ENCODE results near the gene LCN1.
"Not testable (repeated sequence)": the region's sequence is repeated elsewhere in the genome, so short reads cannot be mapped to it uniquely, and the experiment has no call there.

LCN1 gene

GRCh38 chr9:135523521-135524129, 2.4 kb downstream of the LCN1 start:
- no peak for DNase-seq (ENCODE audit: low spot score)

- no peak for DNase-seq (ENCODE audit: low spot score)
Observed at GRCh38 chr9:135524130-135524861, 3.1 kb downstream of the LCN1 start.

- no peak for DNase-seq (ENCODE audit: low spot score)
Observed at GRCh38 chr9:135525241-135526088, 4.2 kb downstream of the LCN1 start.

- no peak for DNase-seq (ENCODE audit: low spot score)
Observed at GRCh38 chr9:135526089-135526729, 5.0 kb downstream of the LCN1 start.

GRCh38 chr9:135526730-135527571, 5.7 kb downstream of the LCN1 start:
- no peak for DNase-seq (ENCODE audit: low spot score)

GRCh38 chr9:135528842-135529435, 7.7 kb downstream of the LCN1 start:
- DNase-seq (ENCODE audit: low spot score) = not testable (repeated sequence)

- DNase-seq (ENCODE audit: low spot score) = no peak
Observed at GRCh38 chr9:135530146-135530545, 8.9 kb downstream of the LCN1 start.

- no peak for DNase-seq (ENCODE audit: low spot score)
Observed at GRCh38 chr9:135531096-135531495, 9.9 kb downstream of the LCN1 start.

- DNase-seq (ENCODE audit: low spot score) = no peak
Observed at GRCh38 chr9:135533113-135533512, 11.9 kb downstream of the LCN1 start.

GRCh38 chr9:135533674-135534073, 12.4 kb downstream of the LCN1 start:
- DNase-seq (ENCODE audit: low spot score) = no peak

GRCh38 chr9:135534192-135534711, 13.0 kb downstream of the LCN1 start:
- DNase-seq (ENCODE audit: low spot score) = not testable (repeated sequence)

- not testable (repeated sequence) for DNase-seq (ENCODE audit: low spot score)
Observed at GRCh38 chr9:135534826-135535225, 13.6 kb downstream of the LCN1 start.

GRCh38 chr9:135535631-135536030, 14.4 kb downstream of the LCN1 start:
- DNase-seq (ENCODE audit: low spot score) = not testable (repeated sequence)

GRCh38 chr9:135536216-135536615, 15.0 kb downstream of the LCN1 start:
- no peak for DNase-seq (ENCODE audit: low spot score)

- DNase-seq (ENCODE audit: low spot score) = not testable (repeated sequence)
Observed at GRCh38 chr9:135543262-135543894, 22.1 kb downstream of the LCN1 start.

- no peak for DNase-seq (ENCODE audit: low spot score)
Observed at GRCh38 chr9:135544981-135545635, 23.9 kb downstream of the LCN1 start.

GRCh38 chr9:135545646-135546176, 24.5 kb downstream of the LCN1 start, which contains the start of gene OBP2A:
OBP2A (plus strand) TSS chr9:135546126; CDS start chr9:135546181, 55 bp downstream.
- DNase-seq (ENCODE audit: low spot score) = not testable (repeated sequence)

GRCh38 chr9:135546792-135547617, 25.8 kb downstream of the LCN1 start:
- DNase-seq (ENCODE audit: low spot score) = not testable (repeated sequence)
